ENCODE measurements around the gene NUP98.

The NUP98 gene

GRCh38 chr11:3833449-3833848 is 36.1 kb upstream of the NUP98 start:
- no peak for ATAC-seq
- H3K4me3 Mint-ChIP-seq: peak overlapping the region; percentile 98

GRCh38 chr11:3832816-3833215 is 35.5 kb upstream of the NUP98 start:
- peak overlapping the region; percentile 98 for H3K4me3 Mint-ChIP-seq
- DNase-seq (no peak), ATAC-seq (no peak)
- peaks cover 88% of the 10 kb centered on the region for H3K36me3 Mint-ChIP-seq (ENCODE audit: low read depth)
- H3K4me1 Mint-ChIP-seq: peaks cover 79% of the 10 kb centered on the region
- no peaks in the 10 kb centered on the region for H3K9me3 Mint-ChIP-seq
- H3K27me3 Mint-ChIP-seq: no peaks in the 10 kb centered on the region
- peak overlapping the region; percentile 96 for H3K27ac Mint-ChIP-seq

More at GRCh38 chr11:3833449-3833848, 36.1 kb upstream of the NUP98 start:
- Mint-ChIP-seq H3K36me3 (ENCODE audit: low read depth) (peaks cover 87% of the 10 kb centered on the region), H3K9me3 (no peaks in the 10 kb centered on the region), H3K27me3 (no peaks in the 10 kb centered on the region), H3K27ac (peak overlapping the region; percentile 96), H3K4me1 (peaks cover 83% of the 10 kb centered on the region)
- no peak for DNase-seq

- no peak for DNase-seq
- peak; percentile 67 for ATAC-seq
- Mint-ChIP-seq H3K4me3 (peak overlapping the region; percentile 54), H3K27me3 (no peaks in the 10 kb centered on the region), H3K27ac (peak overlapping the region; percentile 96), H3K36me3 (ENCODE audit: low read depth) (peaks cover 91% of the 10 kb centered on the region), H3K4me1 (peaks cover 75% of the 10 kb centered on the region), H3K9me3 (no peaks in the 10 kb centered on the region)
These were observed 34.3 kb upstream of the NUP98 start for GRCh38 chr11:3831378-3832239.

DNA sequence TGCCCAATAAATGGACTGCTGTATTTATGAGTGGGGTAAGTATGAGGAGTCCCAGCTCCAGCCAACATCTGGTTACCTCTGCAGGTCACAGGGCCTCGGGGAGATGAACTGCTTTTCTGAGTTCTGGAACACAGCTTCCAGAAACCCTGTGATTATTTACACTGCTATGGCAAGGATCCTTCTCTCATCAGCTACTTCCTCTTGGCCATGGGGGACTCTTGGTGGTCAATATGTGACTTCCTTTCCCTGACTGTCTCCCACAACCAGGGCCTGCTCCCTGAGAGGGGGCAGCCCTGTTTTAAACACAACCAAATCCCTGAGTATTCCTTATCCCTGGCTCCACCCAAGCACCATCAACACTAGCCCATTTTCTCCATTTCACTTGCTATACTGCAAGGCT is 33.4 kb upstream of the NUP98 start:
- DNase-seq (no peak), ATAC-seq (no peak)
- peaks cover 91% of the 10 kb centered on the region for H3K36me3 Mint-ChIP-seq (ENCODE audit: low read depth)
- H3K9me3 Mint-ChIP-seq: no peaks in the 10 kb centered on the region
- H3K4me1 Mint-ChIP-seq: peaks cover 71% of the 10 kb centered on the region
- peak overlapping the region; percentile 96 for H3K27ac Mint-ChIP-seq
- H3K27me3 Mint-ChIP-seq: no peaks in the 10 kb centered on the region
- peak overlapping the region; percentile 54 for H3K4me3 Mint-ChIP-seq

DNA sequence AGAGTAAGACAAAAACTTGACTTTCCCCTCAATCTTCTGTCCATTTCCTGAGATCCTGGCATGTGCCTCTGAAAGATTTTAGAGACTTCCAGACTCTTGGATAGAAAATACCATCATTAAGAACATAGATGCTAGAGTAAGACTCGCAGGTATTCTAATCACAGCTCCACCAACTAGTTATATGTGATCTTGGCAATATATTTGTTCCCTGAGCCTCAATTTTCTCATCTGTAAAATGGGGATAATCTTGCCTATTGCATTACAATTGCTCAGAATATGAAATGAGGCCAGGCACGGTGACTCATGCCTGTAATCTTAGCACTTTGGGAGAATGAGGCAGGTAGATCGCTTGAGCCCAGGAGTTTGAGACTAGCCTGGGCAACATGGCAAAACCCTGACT is 32.7 kb upstream of the NUP98 start:
- ATAC-seq (no peak), DNase-seq (no peak)
- Mint-ChIP-seq H3K27me3 (no peaks in the 10 kb centered on the region), H3K4me3 (no peak overlapping the region), H3K36me3 (ENCODE audit: low read depth) (peaks cover 86% of the 10 kb centered on the region), H3K4me1 (peaks cover 71% of the 10 kb centered on the region), H3K27ac (peak overlapping the region; percentile 96), H3K9me3 (no peaks in the 10 kb centered on the region)

GRCh38 chr11:3827434-3828186 is 30.3 kb upstream of the NUP98 start:
- DNase-seq (no peak), ATAC-seq (no peak)
- H3K27ac Mint-ChIP-seq: no peak overlapping the region
- H3K4me3 Mint-ChIP-seq: no peak overlapping the region
- peaks cover 72% of the 10 kb centered on the region for H3K36me3 Mint-ChIP-seq (ENCODE audit: low read depth)
- H3K9me3 Mint-ChIP-seq: no peaks in the 10 kb centered on the region
- H3K4me1 Mint-ChIP-seq: peaks cover 53% of the 10 kb centered on the region
- no peaks in the 10 kb centered on the region for H3K27me3 Mint-ChIP-seq

GRCh38 chr11:3826721-3827120 is 29.4 kb upstream of the NUP98 start:
- peaks cover 63% of the 10 kb centered on the region for H3K36me3 Mint-ChIP-seq (ENCODE audit: low read depth)
- ATAC-seq: no peak
- peaks cover 44% of the 10 kb centered on the region for H3K4me1 Mint-ChIP-seq
- no peak overlapping the region for H3K4me3 Mint-ChIP-seq
- no peaks in the 10 kb centered on the region for H3K27me3 Mint-ChIP-seq
- no peaks in the 10 kb centered on the region for H3K9me3 Mint-ChIP-seq
- H3K27ac Mint-ChIP-seq: peak overlapping the region; percentile 53
- DNase-seq: no peak

DNA sequence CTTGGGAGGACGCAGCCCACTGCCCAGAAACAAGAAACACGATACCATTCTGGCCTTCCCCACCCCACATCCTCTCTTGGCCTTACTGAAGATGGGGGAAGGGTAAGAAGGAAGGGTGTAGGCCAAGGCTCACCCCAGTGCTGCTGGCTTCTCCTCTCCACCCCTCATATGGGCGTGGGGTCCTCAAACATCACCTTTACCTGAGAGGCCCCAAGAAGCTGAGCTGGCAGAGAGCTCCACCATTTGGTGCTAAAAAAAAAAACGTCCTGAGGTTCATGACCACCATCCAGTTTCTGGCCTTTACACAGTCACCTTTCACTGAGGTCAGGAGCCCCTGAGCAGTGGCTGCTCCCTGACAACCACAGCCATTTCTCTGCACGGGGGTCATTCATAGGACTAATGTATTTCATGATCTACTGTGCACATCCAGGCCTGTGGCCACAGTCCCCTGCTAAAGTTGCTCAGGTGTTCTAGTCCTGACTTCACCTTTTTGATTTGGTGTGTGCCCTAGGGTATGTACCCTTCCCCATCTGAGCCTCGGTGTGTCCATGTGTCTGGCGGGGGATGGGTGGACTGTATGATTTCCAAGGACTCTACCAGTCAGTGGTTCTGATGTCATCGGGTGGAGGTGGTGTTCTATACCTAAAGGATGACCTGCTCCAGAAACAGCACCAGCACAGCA is 28.3 kb upstream of the NUP98 start:
- H3K4me1 Mint-ChIP-seq: peaks cover 33% of the 10 kb centered on the region
- peak; percentile 15 for ATAC-seq

GRCh38 chr11:3824714-3825472 is 27.5 kb upstream of the NUP98 start:
- peaks cover 45% of the 10 kb centered on the region for H3K36me3 Mint-ChIP-seq (ENCODE audit: low read depth)
- H3K4me1 Mint-ChIP-seq: peaks cover 27% of the 10 kb centered on the region
- ATAC-seq (peak; percentile 87), DNase-seq (peak; percentile 85)
- no peak overlapping the region for H3K4me3 Mint-ChIP-seq
- no peaks in the 10 kb centered on the region for H3K27me3 Mint-ChIP-seq
- peak overlapping the region; percentile 77 for H3K27ac Mint-ChIP-seq
- H3K9me3 Mint-ChIP-seq: no peaks in the 10 kb centered on the region

More for the DNA sequence above, 28.3 kb upstream of the NUP98 start:
- Mint-ChIP-seq H3K9me3 (no peaks in the 10 kb centered on the region), H3K27me3 (no peaks in the 10 kb centered on the region), H3K4me3 (no peak overlapping the region), H3K36me3 (ENCODE audit: low read depth) (peaks cover 52% of the 10 kb centered on the region), H3K27ac (peak overlapping the region; percentile 40)
- no peak for DNase-seq

DNA sequence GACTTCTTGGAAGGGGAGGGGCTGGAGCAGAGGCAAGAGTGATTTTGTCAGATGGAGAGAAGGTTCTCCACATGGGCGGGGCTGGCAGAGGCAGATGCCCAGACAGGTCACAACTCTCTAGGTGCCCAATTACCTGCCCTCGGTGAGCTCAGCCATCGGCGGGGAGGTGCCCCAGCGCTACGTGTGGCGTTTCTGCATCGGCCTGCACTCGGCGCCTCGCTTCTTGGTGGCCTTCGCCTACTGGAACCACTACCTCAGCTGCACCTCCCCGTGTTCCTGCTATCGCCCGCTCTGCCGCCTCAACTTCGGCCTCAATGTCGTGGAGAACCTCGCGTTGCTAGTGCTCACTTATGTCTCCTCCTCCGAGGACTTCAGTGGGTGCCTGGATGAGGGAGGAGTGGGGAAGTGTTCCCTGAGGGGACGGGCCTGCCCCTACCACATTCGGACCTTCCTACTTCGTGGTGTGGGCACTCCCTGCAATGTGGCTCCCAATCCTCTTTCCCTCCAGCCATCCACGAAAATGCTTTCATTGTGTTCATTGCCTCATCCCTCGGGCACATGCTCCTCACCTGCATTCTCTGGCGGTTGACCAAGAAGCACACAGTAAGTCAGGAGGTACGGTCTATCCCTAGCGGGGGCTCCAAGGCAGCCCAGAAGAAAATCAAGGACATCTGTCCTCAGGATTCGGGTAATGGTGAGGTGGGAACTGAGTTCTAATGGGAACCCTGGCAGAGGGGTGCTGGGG is 26.6 kb upstream of the NUP98 start:
- Mint-ChIP-seq H3K4me1 (peaks cover 27% of the 10 kb centered on the region), H3K27me3 (no peaks in the 10 kb centered on the region), H3K9me3 (no peaks in the 10 kb centered on the region), H3K36me3 (ENCODE audit: low read depth) (peaks cover 40% of the 10 kb centered on the region), H3K27ac (peak overlapping the region; percentile 67), H3K4me3 (no peak overlapping the region)
- no peak for DNase-seq
- ATAC-seq: no peak

- Mint-ChIP-seq H3K4me1 (peaks cover 27% of the 10 kb centered on the region), H3K27me3 (no peaks in the 10 kb centered on the region), H3K9me3 (no peaks in the 10 kb centered on the region), H3K36me3 (ENCODE audit: low read depth) (peaks cover 35% of the 10 kb centered on the region), H3K4me3 (no peak overlapping the region), H3K27ac (peak overlapping the region; percentile 67)
- no peak for ATAC-seq
- DNase-seq: no peak
These were observed 25.9 kb upstream of the NUP98 start for GRCh38 chr11:3823303-3823702.

- no peaks in the 10 kb centered on the region for H3K9me3 Mint-ChIP-seq
- no peak overlapping the region for H3K27ac Mint-ChIP-seq
- H3K27me3 Mint-ChIP-seq: no peaks in the 10 kb centered on the region
- H3K4me3 Mint-ChIP-seq: no peak overlapping the region
- ATAC-seq: no peak
- peaks cover 22% of the 10 kb centered on the region for H3K4me1 Mint-ChIP-seq
- DNase-seq: no peak
- H3K36me3 Mint-ChIP-seq (ENCODE audit: low read depth): peaks cover 27% of the 10 kb centered on the region
These were observed 25.0 kb upstream of the NUP98 start for GRCh38 chr11:3822312-3822711.

- H3K9me3 Mint-ChIP-seq: no peaks in the 10 kb centered on the region
- ATAC-seq (no peak), DNase-seq (no peak)
- H3K27ac Mint-ChIP-seq: no peak overlapping the region
- peaks cover 16% of the 10 kb centered on the region for H3K4me1 Mint-ChIP-seq
- peaks cover 13% of the 10 kb centered on the region for H3K36me3 Mint-ChIP-seq (ENCODE audit: low read depth)
- H3K27me3 Mint-ChIP-seq: no peaks in the 10 kb centered on the region
- no peak overlapping the region for H3K4me3 Mint-ChIP-seq
These were observed 23.6 kb upstream of the NUP98 start for GRCh38 chr11:3820971-3821370.

All from activated naive CD8-positive, alpha-beta T cell treated with anti-CD3 and anti-CD28 coated beads, Interleukin-2, amount 50 U/mL, for 24 hours (primary cell).